Measurements from ENCODE around the gene CLMP.

DNA sequence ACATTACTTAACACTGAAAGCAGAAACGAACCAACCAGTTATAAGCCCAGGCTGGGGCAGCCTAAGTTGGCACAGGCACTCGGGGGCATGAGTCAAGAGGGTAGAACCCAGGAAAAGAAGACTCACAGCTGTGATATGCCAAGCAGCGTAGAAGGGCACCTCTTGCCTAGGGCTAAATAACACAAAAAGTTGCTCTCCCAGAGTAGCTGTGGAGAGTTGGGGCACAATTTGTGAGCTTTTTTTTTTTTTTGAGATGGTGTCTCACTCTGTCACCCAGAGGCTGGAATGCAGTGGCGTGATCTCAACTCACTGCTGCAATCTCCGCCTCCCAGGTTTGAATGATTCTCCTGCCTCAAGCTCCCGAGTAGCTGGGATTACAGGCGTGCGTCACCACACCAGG is 8.8 kb downstream of the CLMP start:
- TF ChIP-seq, protein P1, sequence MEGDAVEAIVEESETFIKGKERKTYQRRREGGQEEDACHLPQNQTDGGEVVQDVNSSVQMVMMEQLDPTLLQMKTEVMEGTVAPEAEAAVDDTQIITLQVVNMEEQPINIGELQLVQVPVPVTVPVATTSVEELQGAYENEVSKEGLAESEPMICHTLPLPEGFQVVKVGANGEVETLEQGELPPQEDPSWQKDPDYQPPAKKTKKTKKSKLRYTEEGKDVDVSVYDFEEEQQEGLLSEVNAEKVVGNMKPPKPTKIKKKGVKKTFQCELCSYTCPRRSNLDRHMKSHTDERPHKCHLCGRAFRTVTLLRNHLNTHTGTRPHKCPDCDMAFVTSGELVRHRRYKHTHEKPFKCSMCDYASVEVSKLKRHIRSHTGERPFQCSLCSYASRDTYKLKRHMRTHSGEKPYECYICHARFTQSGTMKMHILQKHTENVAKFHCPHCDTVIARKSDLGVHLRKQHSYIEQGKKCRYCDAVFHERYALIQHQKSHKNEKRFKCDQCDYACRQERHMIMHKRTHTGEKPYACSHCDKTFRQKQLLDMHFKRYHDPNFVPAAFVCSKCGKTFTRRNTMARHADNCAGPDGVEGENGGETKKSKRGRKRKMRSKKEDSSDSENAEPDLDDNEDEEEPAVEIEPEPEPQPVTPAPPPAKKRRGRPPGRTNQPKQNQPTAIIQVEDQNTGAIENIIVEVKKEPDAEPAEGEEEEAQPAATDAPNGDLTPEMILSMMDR (IDR thresholded peaks at IDR 0.05): no peak
- no peak for TF ChIP-seq POLR2A (IDR thresholded peaks at IDR 0.05)

Measured in body of pancreas (tissue), 4 donors.